ENCODE measurements around the gene BRD8. TPM values are rescaled to one million over a fixed set of nuclear protein-coding genes. Genes with fewer than 3 reads are reported as not detected.

The BRD8 gene
- total and polyA plus RNA-seq, 9 of the 15 experiments (the other 6 are each of a cell fraction or from before 2014, with no cell fraction given): 54.6 to 163 (median 87.0) TPM

DNA sequence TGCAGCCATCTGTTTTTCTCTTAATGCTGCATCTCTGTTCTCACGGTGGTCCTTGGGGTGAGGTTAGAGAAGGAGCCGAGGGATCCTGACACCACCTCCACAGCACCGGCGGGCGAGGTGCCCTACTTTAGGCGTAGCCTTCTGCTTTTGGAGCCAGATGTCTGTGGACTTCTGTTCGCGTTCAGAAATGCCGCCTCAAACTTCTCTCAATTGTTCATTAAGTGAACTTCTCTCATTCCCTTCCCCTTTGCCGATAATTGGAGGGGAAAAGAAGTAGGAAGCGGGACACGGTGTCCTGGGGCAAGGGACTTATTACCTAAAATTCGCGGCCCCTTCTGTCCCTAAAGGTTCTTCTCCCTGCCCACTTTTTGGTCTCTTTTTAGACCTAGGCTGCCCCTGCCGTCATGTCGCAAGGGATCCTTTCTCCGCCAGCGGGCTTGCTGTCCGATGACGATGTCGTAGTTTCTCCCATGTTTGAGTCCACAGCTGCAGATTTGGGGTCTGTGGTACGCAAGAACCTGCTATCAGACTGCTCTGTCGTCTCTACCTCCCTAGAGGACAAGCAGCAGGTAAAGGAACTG, 937 bp upstream of the BRD8 start (continued):
- TF ChIP-seq HEY1 (CRISPR knock-in tag; IDR thresholded peaks at IDR 0.05; ENCODE audit: borderline replicate concordance) (no peak), ZNF589 (CRISPR knock-in tag; IDR thresholded peaks at IDR 0.05; ENCODE audit: low read depth) (no peak), PCBP2 (IDR thresholded peaks at IDR 0.05; ENCODE audit: low read depth, low read length, poor library complexity, severe bottlenecking) (no peak), NFE2L1 (tag; IDR thresholded peaks at IDR 0.05; ENCODE audit: borderline replicate concordance, low read depth) (no peak), CBX3 (IDR thresholded peaks at IDR 0.05; ENCODE audit: borderline replicate concordance in 1 of 2, low read length in 2 of 2) (no peak), ZNF644 (tag; IDR thresholded peaks at IDR 0.05; ENCODE audit: low read depth) (no peak), PTBP1 (IDR thresholded peaks at IDR 0.05; ENCODE audit: low read depth, low read length) (no peak), ZBTB1 (CRISPR knock-in tag; IDR thresholded peaks at IDR 0.05; ENCODE audit: borderline replicate concordance, low read depth) (no peak), CREM (IDR thresholded peaks at IDR 0.05; ENCODE audit: low read depth) (peak; percentile 36; the same call in 1 of the 2 replicates)
- TF ChIP-seq, protein P1, sequence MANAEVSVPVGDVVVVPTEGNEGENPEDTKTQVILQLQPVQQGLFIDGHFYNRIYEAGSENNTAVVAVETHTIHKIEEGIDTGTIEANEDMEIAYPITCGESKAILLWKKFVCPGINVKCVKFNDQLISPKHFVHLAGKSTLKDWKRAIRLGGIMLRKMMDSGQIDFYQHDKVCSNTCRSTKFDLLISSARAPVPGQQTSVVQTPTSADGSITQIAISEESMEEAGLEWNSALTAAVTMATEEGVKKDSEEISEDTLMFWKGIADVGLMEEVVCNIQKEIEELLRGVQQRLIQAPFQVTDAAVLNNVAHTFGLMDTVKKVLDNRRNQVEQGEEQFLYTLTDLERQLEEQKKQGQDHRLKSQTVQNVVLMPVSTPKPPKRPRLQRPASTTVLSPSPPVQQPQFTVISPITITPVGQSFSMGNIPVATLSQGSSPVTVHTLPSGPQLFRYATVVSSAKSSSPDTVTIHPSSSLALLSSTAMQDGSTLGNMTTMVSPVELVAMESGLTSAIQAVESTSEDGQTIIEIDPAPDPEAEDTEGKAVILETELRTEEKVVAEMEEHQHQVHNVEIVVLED (CRISPR knock-in tag; IDR thresholded peaks at IDR 0.05): no peak
- TF ChIP-seq, protein P2, sequence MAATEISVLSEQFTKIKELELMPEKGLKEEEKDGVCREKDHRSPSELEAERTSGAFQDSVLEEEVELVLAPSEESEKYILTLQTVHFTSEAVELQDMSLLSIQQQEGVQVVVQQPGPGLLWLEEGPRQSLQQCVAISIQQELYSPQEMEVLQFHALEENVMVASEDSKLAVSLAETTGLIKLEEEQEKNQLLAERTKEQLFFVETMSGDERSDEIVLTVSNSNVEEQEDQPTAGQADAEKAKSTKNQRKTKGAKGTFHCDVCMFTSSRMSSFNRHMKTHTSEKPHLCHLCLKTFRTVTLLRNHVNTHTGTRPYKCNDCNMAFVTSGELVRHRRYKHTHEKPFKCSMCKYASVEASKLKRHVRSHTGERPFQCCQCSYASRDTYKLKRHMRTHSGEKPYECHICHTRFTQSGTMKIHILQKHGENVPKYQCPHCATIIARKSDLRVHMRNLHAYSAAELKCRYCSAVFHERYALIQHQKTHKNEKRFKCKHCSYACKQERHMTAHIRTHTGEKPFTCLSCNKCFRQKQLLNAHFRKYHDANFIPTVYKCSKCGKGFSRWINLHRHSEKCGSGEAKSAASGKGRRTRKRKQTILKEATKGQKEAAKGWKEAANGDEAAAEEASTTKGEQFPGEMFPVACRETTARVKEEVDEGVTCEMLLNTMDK (IDR thresholded peaks at IDR 0.05; ENCODE audit: borderline replicate concordance, insufficient read depth, low read depth, low read length, poor library complexity, severe bottlenecking): no peak
- TF ChIP-seq, protein P3, sequence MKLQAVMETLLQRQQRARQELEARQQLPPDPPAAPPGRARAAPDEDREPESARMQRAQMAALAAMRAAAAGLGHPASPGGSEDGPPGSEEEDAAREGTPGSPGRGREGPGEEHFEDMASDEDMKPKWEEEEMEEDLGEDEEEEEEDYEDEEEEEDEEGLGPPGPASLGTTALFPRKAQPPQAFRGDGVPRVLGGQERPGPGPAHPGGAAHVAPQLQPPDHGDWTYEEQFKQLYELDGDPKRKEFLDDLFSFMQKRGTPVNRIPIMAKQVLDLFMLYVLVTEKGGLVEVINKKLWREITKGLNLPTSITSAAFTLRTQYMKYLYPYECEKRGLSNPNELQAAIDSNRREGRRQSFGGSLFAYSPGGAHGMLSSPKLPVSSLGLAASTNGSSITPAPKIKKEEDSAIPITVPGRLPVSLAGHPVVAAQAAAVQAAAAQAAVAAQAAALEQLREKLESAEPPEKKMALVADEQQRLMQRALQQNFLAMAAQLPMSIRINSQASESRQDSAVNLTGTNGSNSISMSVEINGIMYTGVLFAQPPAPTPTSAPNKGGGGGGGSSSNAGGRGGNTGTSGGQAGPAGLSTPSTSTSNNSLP (IDR thresholded peaks at IDR 0.05; ENCODE audit: borderline replicate concordance, low read depth, low read length): no peak
- TF ChIP-seq, protein P4, sequence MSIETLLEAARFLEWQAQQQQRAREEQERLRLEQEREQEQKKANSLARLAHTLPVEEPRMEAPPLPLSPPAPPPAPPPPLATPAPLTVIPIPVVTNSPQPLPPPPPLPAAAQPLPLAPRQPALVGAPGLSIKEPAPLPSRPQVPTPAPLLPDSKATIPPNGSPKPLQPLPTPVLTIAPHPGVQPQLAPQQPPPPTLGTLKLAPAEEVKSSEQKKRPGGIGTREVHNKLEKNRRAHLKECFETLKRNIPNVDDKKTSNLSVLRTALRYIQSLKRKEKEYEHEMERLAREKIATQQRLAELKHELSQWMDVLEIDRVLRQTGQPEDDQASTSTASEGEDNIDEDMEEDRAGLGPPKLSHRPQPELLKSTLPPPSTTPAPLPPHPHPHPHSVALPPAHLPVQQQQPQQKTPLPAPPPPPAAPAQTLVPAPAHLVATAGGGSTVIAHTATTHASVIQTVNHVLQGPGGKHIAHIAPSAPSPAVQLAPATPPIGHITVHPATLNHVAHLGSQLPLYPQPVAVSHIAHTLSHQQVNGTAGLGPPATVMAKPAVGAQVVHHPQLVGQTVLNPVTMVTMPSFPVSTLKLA (conservative IDR thresholded peaks at IDR 0.05): peak in 1 of 2 experiments; percentile 44; a peak in 2 of 4 replicates

All from K562 (cell line).